Fibroblast of pulmonary artery (primary cell): ENCODE results near the gene CKS1B.
A peak's percentile ranks its signal among the peaks of the same experiment; 100 is the strongest.

Source experiments
- DNase-seq: peaks from one replicate; pipeline ENCODE4 v3.0.0-alpha.2; 2010; ENCODE audit warnings: low read depth
- H3K4me3 ChIP-seq: replicated peaks from 2 replicates; pipeline ENCODE4 v1.5.1; 2011; ENCODE audit warnings: low read depth, mild to moderate bottlenecking, control low read depth, low read length, moderate library complexity
- CTCF ChIP-seq: IDR thresholded peaks from 2 replicates; pipeline ENCODE4 v1.5.1; 2011; ENCODE audit warnings: mild to moderate bottlenecking, control low read depth, low read length, inconsistent platforms; ENCODE audit errors: missing control alignments

The CKS1B gene

GRCh38 chr1:155013632-155014031 lies 39.2 kb downstream of the CKS1B start:
- no peak for TF ChIP-seq CTCF
- no peak for DNase-seq
- no peak overlapping the region for H3K4me3 ChIP-seq

GRCh38 chr1:155014709-155015508 lies 40.4 kb downstream of the CKS1B start:
- no peak for TF ChIP-seq CTCF
- DNase-seq = no peak

DNA sequence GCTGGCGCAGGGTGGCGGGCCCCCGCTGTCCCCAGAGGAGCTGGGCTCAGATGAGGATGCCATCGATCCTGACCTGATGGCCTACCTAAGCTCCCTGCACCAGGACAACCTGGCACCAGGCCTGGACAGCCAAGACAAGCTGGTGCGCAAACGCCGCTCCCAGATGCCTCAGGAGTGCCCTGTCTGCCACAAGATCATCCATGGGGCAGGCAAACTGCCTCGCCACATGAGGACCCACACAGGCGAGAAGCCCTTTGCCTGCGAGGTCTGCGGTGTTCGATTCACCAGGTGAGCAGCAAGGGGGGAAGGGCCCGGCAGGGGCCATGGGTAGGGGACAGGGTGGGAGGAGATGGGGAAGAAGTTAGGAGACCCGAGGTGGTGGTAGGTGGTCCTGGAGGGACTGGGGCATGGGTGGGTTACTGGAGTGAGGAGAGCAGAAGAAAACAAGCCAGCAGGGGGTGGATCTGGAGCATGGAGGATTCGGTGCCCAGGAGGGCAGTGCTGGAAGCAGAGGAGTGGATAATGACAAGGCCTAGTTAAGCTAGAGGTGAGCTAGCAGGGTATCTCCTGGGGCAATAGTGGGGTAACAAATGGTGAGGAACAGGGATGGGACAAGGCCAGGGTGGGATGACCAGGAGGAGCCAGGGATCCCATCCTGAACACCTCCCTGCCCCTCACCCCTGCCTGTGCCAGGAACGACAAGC lies 41.2 kb downstream of the CKS1B start:
- DNase-seq = no peak
- no peak overlapping the region for H3K4me3 ChIP-seq
- TF ChIP-seq CTCF = no peak

More at GRCh38 chr1:155014709-155015508, 40.4 kb downstream of the CKS1B start:
- H3K4me3 ChIP-seq = no peak overlapping the region

DNA sequence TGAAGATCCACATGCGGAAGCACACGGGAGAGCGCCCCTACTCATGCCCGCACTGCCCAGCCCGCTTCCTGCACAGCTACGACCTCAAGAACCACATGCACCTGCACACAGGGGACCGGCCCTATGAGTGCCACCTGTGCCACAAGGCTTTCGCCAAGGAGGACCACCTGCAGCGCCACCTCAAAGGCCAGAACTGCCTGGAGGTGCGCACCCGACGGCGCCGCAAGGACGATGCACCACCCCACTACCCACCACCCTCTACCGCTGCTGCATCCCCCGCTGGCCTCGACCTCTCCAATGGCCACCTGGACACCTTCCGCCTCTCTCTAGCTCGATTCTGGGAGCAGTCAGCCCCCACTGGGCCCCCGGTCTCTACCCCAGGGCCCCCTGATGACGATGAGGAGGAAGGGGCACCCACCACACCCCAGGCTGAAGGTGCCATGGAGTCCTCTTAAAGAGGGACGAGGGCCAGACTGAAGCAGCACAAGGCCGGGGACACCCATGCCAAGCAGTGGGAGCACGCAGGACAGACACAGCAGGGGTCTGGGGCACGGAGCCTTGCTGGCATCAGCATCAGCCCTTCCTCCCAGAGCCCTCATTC lies 41.9 kb downstream of the CKS1B start:
- H3K4me3 ChIP-seq = no peak overlapping the region
- no peak for DNase-seq

DNA sequence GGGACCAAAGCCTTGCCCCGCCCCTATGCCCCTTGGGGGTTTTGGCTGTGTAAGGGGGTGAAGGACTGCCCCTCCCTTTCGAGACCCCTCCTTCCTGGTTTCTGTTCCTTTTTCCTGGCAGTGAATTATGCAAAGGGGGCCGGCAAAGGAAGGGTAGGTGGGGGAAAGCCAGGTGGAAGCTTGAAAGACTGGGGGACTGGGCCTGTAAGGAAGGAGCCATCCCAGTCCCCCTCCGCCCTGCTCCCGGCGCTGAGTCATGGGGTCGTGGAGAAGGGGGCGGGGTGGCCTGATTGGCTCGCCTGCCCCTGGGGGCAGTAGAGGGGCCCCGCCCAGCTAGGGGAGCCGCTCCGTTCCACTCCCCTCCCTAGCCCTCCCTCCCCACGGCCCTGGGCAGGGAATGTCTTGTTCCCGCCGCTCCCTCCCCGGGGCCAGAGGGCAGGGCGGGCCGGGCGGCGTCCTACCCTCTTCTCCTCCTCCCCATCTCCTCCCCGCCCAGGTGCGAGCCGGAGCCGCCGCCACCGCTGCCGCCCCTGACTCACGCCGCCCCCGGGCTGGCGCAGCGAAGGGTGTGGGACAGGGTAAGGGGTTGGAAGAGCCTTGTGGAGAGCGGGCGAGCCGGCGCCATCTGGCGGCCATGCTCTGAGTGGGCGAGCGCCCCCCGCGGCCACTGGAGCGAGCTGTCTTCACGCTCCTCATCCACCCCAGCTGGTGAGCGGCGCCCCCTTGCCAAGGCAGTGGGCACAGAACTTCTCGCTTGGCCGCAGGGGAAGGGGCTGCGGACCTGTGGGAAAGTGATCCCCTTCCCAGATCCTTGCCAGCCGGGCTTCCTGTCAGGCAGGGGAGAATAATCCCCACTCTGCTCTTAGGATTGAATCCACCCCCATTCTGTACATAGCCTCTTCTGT lies 42.8 kb downstream of the CKS1B start:
- peak; percentile 86 for DNase-seq
- H3K4me3 ChIP-seq = peak overlapping the region; percentile 41
- peak; percentile 90 for TF ChIP-seq CTCF

More for the DNA sequence above, 41.9 kb downstream of the CKS1B start:
- no peak for TF ChIP-seq CTCF

GRCh38 chr1:155017946-155018316 lies 43.5 kb downstream of the CKS1B start:
- peak overlapping the region; percentile 41 for H3K4me3 ChIP-seq
- no peak for DNase-seq
- no peak for TF ChIP-seq CTCF
